Endothelial cell of umbilical vein (primary cell): ENCODE data around the gene PARD3B. TPM values are rescaled to one million over a fixed set of nuclear protein-coding genes. Genes with fewer than 3 reads are reported as not detected.

ENCODE experiments used
- BruUV-seq: library from RNA; stranded (reverse); fragments of 400-500 nt; replicated peaks from 2 replicates; lab custom pipeline; 2021; lab: Mats Ljungman, UMichigan
- CTCF ChIA-PET: fragments of 300-600, 350-600 bp; sonication (Branson Sonifier 250); formaldehyde crosslinking; loops from one replicate; lab custom pipeline; 2021; ENCODE audit warnings: antibody characterized with exemption, inconsistent platforms; lab: Charles Lee
- POLR2A ChIA-PET: fragments of 300-600, 350-600 bp; sonication (Branson Sonifier 250); formaldehyde crosslinking; loops from one replicate; lab custom pipeline; 2021; ENCODE audit warnings: antibody characterized with exemption, inconsistent platforms; lab: Charles Lee
- DNase-seq: peaks from one replicate; pipeline ENCODE4 v3.0.0-alpha.2; 2011; ENCODE audit warnings: low read depth, low spot score
- FAIRE-seq: peaks from 2 replicates; lab custom pipeline; 2011; peaks lifted over from hg19 to GRCh38; lab: Jason Lieb, UNC
- H2AFZ ChIP-seq: 2 replicates; pipeline ENCODE4 v1.6.0; 2012; ENCODE audit warnings: low read depth, low read length, control low read depth, inconsistent platforms
- H3K27ac ChIP-seq: 2 replicates; pipeline ENCODE4 v1.5.1; 2011; ENCODE audit warnings: low read depth, mild to moderate bottlenecking, control low read depth, low read length, moderate library complexity; ENCODE audit not compliant: insufficient read depth
- H3K27me3 ChIP-seq, 2 experiments: 2 replicates each; pipeline versions ENCODE4 v1.6.0 to v1.6.1; 2011; ENCODE audit warnings: low read length in 2 of 2, mixed read lengths in 1 of 2; ENCODE audit not compliant: control insufficient read depth in 2 of 2, insufficient read depth in 2 of 2
- H3K36me3 ChIP-seq, 2 experiments: 2 replicates in 1 of 2; 3 replicates in 1 of 2; pipeline ENCODE4 v1.5.1; 2011; ENCODE audit warnings: low read length in 2 of 2, mild to moderate bottlenecking in 1 of 2, moderate library complexity in 1 of 2; ENCODE audit not compliant: control insufficient read depth in 2 of 2, insufficient read depth in 2 of 2; ENCODE audit errors: extremely low read depth in 1 of 2
- H3K4me1 ChIP-seq: 3 replicates; pipeline ENCODE4 v1.5.1; 2011; ENCODE audit warnings: mild to moderate bottlenecking, low read length; ENCODE audit not compliant: control insufficient read depth, insufficient read depth; ENCODE audit errors: extremely low read depth
- H3K4me2 ChIP-seq: 2 replicates; pipeline ENCODE4 v1.6.1; 2011; ENCODE audit warnings: low read length, control low read depth, mixed read lengths; ENCODE audit not compliant: insufficient read depth
- H3K4me3 ChIP-seq, 3 experiments: fragments of 200-600 bp in 1 of 3; sonication (generic), shearing (Covaris generic) in 1 of 3; replicated peaks in 1 of 3; 2 replicates each; pipeline ENCODE4 v1.5.1; 2011 to 2016; ENCODE audit warnings: control low read depth in 3 of 3, low read length in 3 of 3, mild to moderate bottlenecking in 2 of 3, inconsistent platforms in 1 of 3, low read depth in 1 of 3, moderate library complexity in 1 of 3; ENCODE audit not compliant: insufficient read depth in 1 of 3
- H3K79me2 ChIP-seq: 2 replicates; pipeline ENCODE4 v1.6.0; 2012; ENCODE audit warnings: low read length, inconsistent platforms; ENCODE audit not compliant: control insufficient read depth, insufficient read depth
- H3K9ac ChIP-seq: replicated peaks from 2 replicates; pipeline ENCODE3; 2011; ENCODE audit warnings: low read length, control low read depth; ENCODE audit not compliant: insufficient read depth; ENCODE audit errors: extremely low read depth
- H3K9me1 ChIP-seq: replicated peaks from 3 replicates; pipeline ENCODE4 v1.6.0; 2011; ENCODE audit warnings: mild to moderate bottlenecking, low read length; ENCODE audit not compliant: control insufficient read depth, insufficient read depth; ENCODE audit errors: extremely low read depth
- H3K9me3 ChIP-seq: replicated peaks from 2 replicates; pipeline ENCODE4 v1.5.1; 2012; ENCODE audit warnings: low read length, inconsistent platforms; ENCODE audit not compliant: control insufficient read depth, insufficient read depth
- H4K20me1 ChIP-seq: replicated peaks from 2 replicates; pipeline ENCODE3; 2011; ENCODE audit warnings: mild to moderate bottlenecking, low read length; ENCODE audit not compliant: control insufficient read depth, insufficient read depth; ENCODE audit errors: extremely low read depth
- EZH2 ChIP-seq: IDR thresholded peaks from 2 replicates; pipeline ENCODE4 v1.6.1; 2012; ENCODE audit warnings: borderline replicate concordance, low read depth, mild to moderate bottlenecking, moderate library complexity, low read length, inconsistent platforms; ENCODE audit not compliant: severe bottlenecking
- FOS ChIP-seq: IDR thresholded peaks from 2 replicates; pipeline ENCODE4 v1.6.1; 2011; ENCODE audit warnings: mild to moderate bottlenecking, low read length, moderate library complexity, borderline replicate concordance; ENCODE audit not compliant: insufficient read depth
- GATA2 ChIP-seq: IDR thresholded peaks from 2 replicates; pipeline ENCODE4 v1.7.0; 2011; ENCODE audit warnings: low read depth, mild to moderate bottlenecking, moderate library complexity, mixed read lengths, low read length; ENCODE audit not compliant: insufficient read length, insufficient read depth
- JUN ChIP-seq: IDR thresholded peaks from 2 replicates; pipeline ENCODE4 v1.6.1; 2011; ENCODE audit warnings: borderline replicate concordance, low read depth; ENCODE audit not compliant: insufficient read length, insufficient read depth
- MYC ChIP-seq: IDR thresholded peaks from one replicate; pipeline ENCODE4 v1.6.1; 2011; ENCODE audit warnings: mild to moderate bottlenecking, low read depth, low read length
- POLR2A ChIP-seq: IDR thresholded peaks from 2 replicates; pipeline ENCODE4 v1.6.1; 2012; ENCODE audit warnings: low read depth, mild to moderate bottlenecking, control low read depth, low read length
- POLR2AphosphoS5 ChIP-seq: IDR thresholded peaks from 2 replicates; pipeline ENCODE4 v1.6.1; 2012; ENCODE audit warnings: low read depth, mild to moderate bottlenecking, control low read depth, low read length, moderate library complexity; ENCODE audit not compliant: insufficient read depth
- dilution Hi-C: fragments of 300-500 bp; cut with MboI; formaldehyde crosslinking; loops from one replicate; pipeline ENCODE4 v1.15.0; 2019; ENCODE audit warnings: low sequenced_read_pairs; ENCODE audit not compliant: extremely low pct_ligation_motif_present
- intact Hi-C: fragments of 100-400 bp; cut with micrococcal nuclease; formaldehyde crosslinking; loops from one replicate; pipeline ENCODE4 v1.10.0; 2022
- polyA plus RNA-seq, 4 experiments: library from polyadenylated mRNA; depleted of rRNA in 3 of 4; stranded (reverse) in 3 of 4; unstranded in 1 of 4; fragments of >200 nt; gene quantifications; 2 replicates each; pipeline versions ENCODE4 v1.2.1 to v1.2.3, GENCODE V29; 2011 to 2012; ENCODE audit warnings: missing spikeins in 1 of 4
- total RNA-seq: library from RNA; stranded (reverse); gene quantifications from 2 replicates; pipeline ENCODE4 v1.2.3, GENCODE V29; 2021
- TF ChIP-seq, protein P1 (sequence below), 2 donors: IDR thresholded peaks; 1 replicate in 1 of 2; 2 replicates in 1 of 2; pipeline ENCODE4 v1.5.1; 2011; ENCODE audit warnings: low read length in 2 of 2, mild to moderate bottlenecking in 2 of 2, moderate library complexity in 2 of 2, control low read depth in 1 of 2, inconsistent platforms in 1 of 2, low read depth in 1 of 2; ENCODE audit not compliant: insufficient read depth in 1 of 2; ENCODE audit errors: extremely low read depth in 1 of 2
- TF ChIP-seq, protein P2 (sequence below): IDR thresholded peaks from 2 replicates; pipeline ENCODE4 v1.6.1; 2011; ENCODE audit not compliant: insufficient read depth, insufficient read length

The PARD3B gene
- total and polyA plus RNA-seq, 2 donors (not counting 3 experiments of a cell fraction or from before 2014, with no cell fraction given): 2.2 to 30.9 TPM

DNA sequence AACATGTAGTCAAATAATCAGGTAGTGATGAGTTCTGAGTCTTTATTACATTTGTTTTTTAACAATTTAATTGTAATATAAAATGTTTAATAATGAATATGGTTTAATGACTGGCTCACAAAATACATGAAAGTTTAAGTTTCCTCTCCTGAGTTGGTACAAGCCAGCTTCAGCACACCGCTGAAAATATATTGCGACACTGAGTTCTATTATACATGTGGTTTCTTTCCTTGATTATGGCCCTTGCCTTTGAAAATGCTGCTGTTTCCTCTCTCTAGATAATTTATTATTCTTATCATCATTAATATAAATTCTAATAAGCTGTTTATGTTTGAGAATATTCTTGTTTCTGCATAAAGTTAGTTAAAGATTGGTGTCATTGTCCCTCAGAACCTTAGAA is 249.3 kb downstream of the PARD3B start:
- TSS peak; percentile 98 for BruUV-seq
- POLR2A ChIA-PET: no interaction called here

GRCh38 chr2:204795156-204795555 is 249.9 kb downstream of the PARD3B start:
- dilution Hi-C loops (no loop called here), intact Hi-C loops (loop anchor here (1.0 to 10.0 kb wide), 4 partner anchors 47 to 680 kb away; no protein-coding TSS in a partner anchor)
- no TSS peak for BruUV-seq
- H2AFZ ChIP-seq: peak overlapping the region; percentile 51
- no peaks in the 10 kb centered on the region for H3K9me1 ChIP-seq
- ChIA-PET POLR2A (no interaction called here), CTCF (interaction anchor here (1.4 kb wide), 1 partner anchor 14 kb away, joined by 7 read pairs; no protein-coding TSS in a partner anchor)
- FAIRE-seq (peak; percentile 96), DNase-seq (peak; percentile 81)
- H3K9ac ChIP-seq: peak overlapping the region; percentile 41
- TF ChIP-seq JUN: peak; percentile 88
- peak; percentile 73 for TF ChIP-seq POLR2AphosphoS5
- TF ChIP-seq EZH2: no peak
- peak; percentile 59 for TF ChIP-seq GATA2
- TF ChIP-seq, protein P1, sequence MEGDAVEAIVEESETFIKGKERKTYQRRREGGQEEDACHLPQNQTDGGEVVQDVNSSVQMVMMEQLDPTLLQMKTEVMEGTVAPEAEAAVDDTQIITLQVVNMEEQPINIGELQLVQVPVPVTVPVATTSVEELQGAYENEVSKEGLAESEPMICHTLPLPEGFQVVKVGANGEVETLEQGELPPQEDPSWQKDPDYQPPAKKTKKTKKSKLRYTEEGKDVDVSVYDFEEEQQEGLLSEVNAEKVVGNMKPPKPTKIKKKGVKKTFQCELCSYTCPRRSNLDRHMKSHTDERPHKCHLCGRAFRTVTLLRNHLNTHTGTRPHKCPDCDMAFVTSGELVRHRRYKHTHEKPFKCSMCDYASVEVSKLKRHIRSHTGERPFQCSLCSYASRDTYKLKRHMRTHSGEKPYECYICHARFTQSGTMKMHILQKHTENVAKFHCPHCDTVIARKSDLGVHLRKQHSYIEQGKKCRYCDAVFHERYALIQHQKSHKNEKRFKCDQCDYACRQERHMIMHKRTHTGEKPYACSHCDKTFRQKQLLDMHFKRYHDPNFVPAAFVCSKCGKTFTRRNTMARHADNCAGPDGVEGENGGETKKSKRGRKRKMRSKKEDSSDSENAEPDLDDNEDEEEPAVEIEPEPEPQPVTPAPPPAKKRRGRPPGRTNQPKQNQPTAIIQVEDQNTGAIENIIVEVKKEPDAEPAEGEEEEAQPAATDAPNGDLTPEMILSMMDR (IDR thresholded peaks at IDR 0.05; ENCODE audit: extremely low read depth in 1 of 2, insufficient read depth in 1 of 2, low read depth in 1 of 2, low read length in 2 of 2): no peak
- TF ChIP-seq MYC: no peak
- TF ChIP-seq, protein P2, sequence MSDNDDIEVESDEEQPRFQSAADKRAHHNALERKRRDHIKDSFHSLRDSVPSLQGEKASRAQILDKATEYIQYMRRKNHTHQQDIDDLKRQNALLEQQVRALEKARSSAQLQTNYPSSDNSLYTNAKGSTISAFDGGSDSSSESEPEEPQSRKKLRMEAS: no peak
- peak; percentile 95 for TF ChIP-seq FOS
- TF ChIP-seq POLR2A: no peak
- H3K9me3 ChIP-seq: no peaks in the 10 kb centered on the region
- H3K27me3 ChIP-seq: no peaks in the 10 kb centered on the region
- H3K4me2 ChIP-seq: peak overlapping the region; percentile 54
- no peaks in the 10 kb centered on the region for H3K36me3 ChIP-seq
- peaks cover 22% of the 10 kb centered on the region for H3K4me1 ChIP-seq
- H3K27ac ChIP-seq: peak overlapping the region; percentile 81
- peaks cover 2% of the 10 kb centered on the region for H3K79me2 ChIP-seq
- H4K20me1 ChIP-seq: no peaks in the 10 kb centered on the region
- no peak overlapping the region for H3K4me3 ChIP-seq

More for the DNA sequence above, 249.3 kb downstream of the PARD3B start:
- dilution Hi-C loops (no loop called here), intact Hi-C loops (loop anchor here (1.0 to 10.0 kb wide), 4 partner anchors 48 to 680 kb away; no protein-coding TSS in a partner anchor)
- H3K79me2 ChIP-seq: peaks cover 2% of the 10 kb centered on the region
- H3K4me3 ChIP-seq: no peak overlapping the region
- H3K27me3 ChIP-seq: no peaks in the 10 kb centered on the region
- H3K36me3 ChIP-seq: no peaks in the 10 kb centered on the region
- peak overlapping the region; percentile 81 for H3K27ac ChIP-seq
- H3K4me2 ChIP-seq: peak overlapping the region; percentile 54
- H3K9me3 ChIP-seq: no peaks in the 10 kb centered on the region
- TF ChIP-seq, protein P1 (IDR thresholded peaks at IDR 0.05; ENCODE audit: extremely low read depth in 1 of 2, insufficient read depth in 1 of 2, low read depth in 1 of 2, low read length in 2 of 2): no peak
- TF ChIP-seq EZH2 (no peak), POLR2A (no peak), GATA2 (no peak), FOS (no peak)
- H2AFZ ChIP-seq: no peak overlapping the region
- peak overlapping the region; percentile 41 for H3K9ac ChIP-seq
- CTCF ChIA-PET: interaction anchor here (1.4 kb wide), 1 partner anchor 14 kb away, joined by 7 read pairs; no protein-coding TSS in a partner anchor
- no peaks in the 10 kb centered on the region for H4K20me1 ChIP-seq
- H3K4me1 ChIP-seq: peaks cover 22% of the 10 kb centered on the region
- H3K9me1 ChIP-seq: no peaks in the 10 kb centered on the region
- FAIRE-seq (no peak), DNase-seq (no peak)
